ENCODE measurements around the gene ST3GAL2.
A peak's percentile ranks its signal among the peaks of the same experiment; 100 is the strongest.

ST3GAL2 gene

GRCh38 chr16:70402916-70403659 is 35.8 kb downstream of the ST3GAL2 start:
- Histone ChIP-seq H3K4me1 (ENCODE audit: insufficient read depth, insufficient read length) (peaks cover 13% of the 10 kb centered on the region), H3K9me3 (ENCODE audit: insufficient read depth, low read length) (no peaks in the 10 kb centered on the region), H3K27me3 (ENCODE audit: insufficient read depth, insufficient read length) (no peaks in the 10 kb centered on the region), H3K4me3 (ENCODE audit: insufficient read length, low read depth) (no peak overlapping the region), H3K9ac (ENCODE audit: insufficient read length, low read depth) (no peak overlapping the region), H3K36me3 (ENCODE audit: insufficient read depth, insufficient read length, low read length) (peaks cover 46% of the 10 kb centered on the region)
- TF ChIP-seq SUZ12 (IDR thresholded peaks at IDR 0.05; ENCODE audit: extremely low read depth, insufficient read depth, insufficient read length) (no peak), ZNF274 (IDR thresholded peaks at IDR 0.05; ENCODE audit: low read depth, low read length) (no peak), YY1 (IDR thresholded peaks at IDR 0.05; ENCODE audit: insufficient read depth, insufficient read length) (no peak)
- no peak for DNase-seq (ENCODE audit: low read depth, low spot score)

- H3K27me3 ChIP-seq (ENCODE audit: insufficient read depth, insufficient read length): no peaks in the 10 kb centered on the region
- H3K9ac ChIP-seq (ENCODE audit: insufficient read length, low read depth): peak overlapping the region; percentile 22
- H3K9me3 ChIP-seq (ENCODE audit: insufficient read depth, low read length): no peaks in the 10 kb centered on the region
- no peak for TF ChIP-seq SUZ12 (IDR thresholded peaks at IDR 0.05; ENCODE audit: extremely low read depth, insufficient read depth, insufficient read length)
- no peak for TF ChIP-seq ZNF274 (IDR thresholded peaks at IDR 0.05; ENCODE audit: low read depth, low read length)
- TF ChIP-seq YY1 (IDR thresholded peaks at IDR 0.05; ENCODE audit: insufficient read depth, insufficient read length): no peak
- no peak for DNase-seq (ENCODE audit: low read depth, low spot score)
- H3K4me3 ChIP-seq (ENCODE audit: insufficient read length, low read depth): no peak overlapping the region
- H3K4me1 ChIP-seq (ENCODE audit: insufficient read depth, insufficient read length): peaks cover 12% of the 10 kb centered on the region
- H3K36me3 ChIP-seq (ENCODE audit: insufficient read depth, insufficient read length, low read length): peaks cover 60% of the 10 kb centered on the region
Measured at GRCh38 chr16:70399951-70400350, 38.9 kb downstream of the ST3GAL2 start.

GRCh38 chr16:70399381-70399780 is 39.5 kb downstream of the ST3GAL2 start:
- H3K36me3 ChIP-seq (ENCODE audit: insufficient read depth, insufficient read length, low read length): peaks cover 66% of the 10 kb centered on the region

GRCh38 chr16:70398177-70398743 is 40.6 kb downstream of the ST3GAL2 start:
- TF ChIP-seq SUZ12 (IDR thresholded peaks at IDR 0.05; ENCODE audit: extremely low read depth, insufficient read depth, insufficient read length) (no peak), ZNF274 (IDR thresholded peaks at IDR 0.05; ENCODE audit: low read depth, low read length) (no peak), YY1 (IDR thresholded peaks at IDR 0.05; ENCODE audit: insufficient read depth, insufficient read length) (no peak)
- Histone ChIP-seq H3K27me3 (ENCODE audit: insufficient read depth, insufficient read length) (no peaks in the 10 kb centered on the region), H3K9ac (ENCODE audit: insufficient read length, low read depth) (no peak overlapping the region), H3K36me3 (ENCODE audit: insufficient read depth, insufficient read length, low read length) (peaks cover 73% of the 10 kb centered on the region), H3K4me1 (ENCODE audit: insufficient read depth, insufficient read length) (peaks cover 12% of the 10 kb centered on the region), H3K4me3 (ENCODE audit: insufficient read length, low read depth) (no peak overlapping the region), H3K9me3 (ENCODE audit: insufficient read depth, low read length) (no peaks in the 10 kb centered on the region)
- no peak for DNase-seq (ENCODE audit: low read depth, low spot score)

More at GRCh38 chr16:70399381-70399780, 39.5 kb downstream of the ST3GAL2 start:
- Histone ChIP-seq H3K9ac (ENCODE audit: insufficient read length, low read depth) (no peak overlapping the region), H3K27me3 (ENCODE audit: insufficient read depth, insufficient read length) (no peaks in the 10 kb centered on the region), H3K4me3 (ENCODE audit: insufficient read length, low read depth) (no peak overlapping the region), H3K9me3 (ENCODE audit: insufficient read depth, low read length) (no peaks in the 10 kb centered on the region), H3K4me1 (ENCODE audit: insufficient read depth, insufficient read length) (peaks cover 12% of the 10 kb centered on the region)
- no peak for DNase-seq (ENCODE audit: low read depth, low spot score)
- TF ChIP-seq YY1 (IDR thresholded peaks at IDR 0.05; ENCODE audit: insufficient read depth, insufficient read length) (no peak), SUZ12 (IDR thresholded peaks at IDR 0.05; ENCODE audit: extremely low read depth, insufficient read depth, insufficient read length) (no peak), ZNF274 (IDR thresholded peaks at IDR 0.05; ENCODE audit: low read depth, low read length) (no peak)

GRCh38 chr16:70396246-70396904 is 42.5 kb downstream of the ST3GAL2 start:
- Histone ChIP-seq H3K9ac (ENCODE audit: insufficient read length, low read depth) (no peak overlapping the region), H3K4me1 (ENCODE audit: insufficient read depth, insufficient read length) (peaks cover 12% of the 10 kb centered on the region), H3K36me3 (ENCODE audit: insufficient read depth, insufficient read length, low read length) (peaks cover 90% of the 10 kb centered on the region), H3K4me3 (ENCODE audit: insufficient read length, low read depth) (no peak overlapping the region), H3K27me3 (ENCODE audit: insufficient read depth, insufficient read length) (no peaks in the 10 kb centered on the region), H3K9me3 (ENCODE audit: insufficient read depth, low read length) (no peaks in the 10 kb centered on the region)
- no peak for DNase-seq (ENCODE audit: low read depth, low spot score)
- TF ChIP-seq YY1 (IDR thresholded peaks at IDR 0.05; ENCODE audit: insufficient read depth, insufficient read length) (no peak), SUZ12 (IDR thresholded peaks at IDR 0.05; ENCODE audit: extremely low read depth, insufficient read depth, insufficient read length) (no peak), ZNF274 (IDR thresholded peaks at IDR 0.05; ENCODE audit: low read depth, low read length) (no peak)

- no peaks in the 10 kb centered on the region for H3K9me3 ChIP-seq (ENCODE audit: insufficient read depth, low read length)
- no peak overlapping the region for H3K4me3 ChIP-seq (ENCODE audit: insufficient read length, low read depth)
- peaks cover 12% of the 10 kb centered on the region for H3K4me1 ChIP-seq (ENCODE audit: insufficient read depth, insufficient read length)
- no peak for TF ChIP-seq SUZ12 (IDR thresholded peaks at IDR 0.05; ENCODE audit: extremely low read depth, insufficient read depth, insufficient read length)
- no peak for TF ChIP-seq ZNF274 (IDR thresholded peaks at IDR 0.05; ENCODE audit: low read depth, low read length)
- TF ChIP-seq YY1 (IDR thresholded peaks at IDR 0.05; ENCODE audit: insufficient read depth, insufficient read length): no peak
- H3K36me3 ChIP-seq (ENCODE audit: insufficient read depth, insufficient read length, low read length): peaks cover 88% of the 10 kb centered on the region
- H3K27me3 ChIP-seq (ENCODE audit: insufficient read depth, insufficient read length): no peaks in the 10 kb centered on the region
- peak overlapping the region; percentile 52 for H3K9ac ChIP-seq (ENCODE audit: insufficient read length, low read depth)
- peak; percentile 48 for DNase-seq (ENCODE audit: low read depth, low spot score)
Measured at GRCh38 chr16:70395345-70395901, 43.5 kb downstream of the ST3GAL2 start.

GRCh38 chr16:70394853-70395252 is 44.0 kb downstream of the ST3GAL2 start:
- no peak overlapping the region for H3K9ac ChIP-seq (ENCODE audit: insufficient read length, low read depth)
- DNase-seq (ENCODE audit: low read depth, low spot score): no peak
- H3K27me3 ChIP-seq (ENCODE audit: insufficient read depth, insufficient read length): no peaks in the 10 kb centered on the region
- H3K36me3 ChIP-seq (ENCODE audit: insufficient read depth, insufficient read length, low read length): peaks cover 88% of the 10 kb centered on the region
- no peaks in the 10 kb centered on the region for H3K9me3 ChIP-seq (ENCODE audit: insufficient read depth, low read length)
- peaks cover 8% of the 10 kb centered on the region for H3K4me1 ChIP-seq (ENCODE audit: insufficient read depth, insufficient read length)
- no peak overlapping the region for H3K4me3 ChIP-seq (ENCODE audit: insufficient read length, low read depth)
- TF ChIP-seq ZNF274 (IDR thresholded peaks at IDR 0.05; ENCODE audit: low read depth, low read length) (no peak), SUZ12 (IDR thresholded peaks at IDR 0.05; ENCODE audit: extremely low read depth, insufficient read depth, insufficient read length) (no peak), YY1 (IDR thresholded peaks at IDR 0.05; ENCODE audit: insufficient read depth, insufficient read length) (no peak)
